GOT3 (cell line): ENCODE results near the gene HEATR5B.
A peak's percentile ranks its signal among the peaks of the same experiment; 100 is the strongest.

Experiments used
- DNase-seq: peaks from one replicate; lab custom pipeline; 2025; ENCODE audit warnings: mixed read lengths; lab: John Stamatoyannopoulos, UW

Gene HEATR5B

DNA sequence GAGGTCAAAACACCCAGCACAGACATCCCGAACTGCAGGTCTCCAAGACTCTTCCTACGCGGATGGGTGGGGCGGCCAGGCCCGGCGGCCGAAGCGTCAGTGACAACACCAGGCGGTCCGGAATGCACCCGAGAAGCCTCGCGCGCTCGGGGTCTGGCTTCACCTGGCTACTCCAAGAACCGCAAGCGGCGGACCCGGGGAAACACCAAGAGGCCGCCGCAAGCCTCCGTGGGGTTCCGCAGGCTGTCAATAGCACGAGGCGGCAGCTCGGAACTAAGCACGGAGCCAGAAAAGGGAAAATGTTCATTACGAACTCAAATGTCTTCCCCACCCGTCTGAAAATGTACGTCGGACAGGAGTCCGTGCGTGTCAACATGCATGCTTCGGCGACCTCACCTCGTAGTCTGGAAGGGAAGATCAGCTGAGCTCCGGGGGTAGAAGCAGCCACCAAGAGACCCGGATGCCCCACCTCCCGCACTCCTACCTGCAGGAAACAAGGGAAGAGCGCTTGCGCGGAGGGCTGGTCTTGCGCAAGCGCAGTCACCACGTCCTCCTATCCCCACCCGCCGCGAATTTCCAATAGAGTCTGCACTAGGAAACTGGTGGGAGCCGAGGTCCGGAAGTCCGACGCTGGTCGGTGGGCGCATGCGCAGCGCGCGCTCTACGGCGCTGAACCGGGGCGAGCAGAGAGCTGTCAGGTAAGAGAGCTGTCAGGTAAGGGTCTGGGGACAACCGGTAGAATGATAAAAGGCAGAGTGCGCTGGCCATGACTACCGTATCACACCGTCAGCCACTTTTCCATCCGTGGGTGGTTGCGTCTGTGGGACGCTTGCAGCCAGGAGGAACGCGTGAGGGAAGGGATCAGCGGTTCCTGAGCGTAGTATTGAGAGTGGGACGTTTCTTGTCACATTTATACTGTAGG, at the start of gene HEATR5B, which contains the start of gene GPATCH11:
HEATR5B (minus strand) TSS at position 500 of the 922 bp plus-strand sequence. CDS start 958 bp downstream, outside the sequence.
GPATCH11 (plus strand) TSS at position 646 of the 922 bp plus-strand sequence. CDS start 3,864 bp downstream, outside the sequence.
- peak; percentile 70 for DNase-seq

DNA sequence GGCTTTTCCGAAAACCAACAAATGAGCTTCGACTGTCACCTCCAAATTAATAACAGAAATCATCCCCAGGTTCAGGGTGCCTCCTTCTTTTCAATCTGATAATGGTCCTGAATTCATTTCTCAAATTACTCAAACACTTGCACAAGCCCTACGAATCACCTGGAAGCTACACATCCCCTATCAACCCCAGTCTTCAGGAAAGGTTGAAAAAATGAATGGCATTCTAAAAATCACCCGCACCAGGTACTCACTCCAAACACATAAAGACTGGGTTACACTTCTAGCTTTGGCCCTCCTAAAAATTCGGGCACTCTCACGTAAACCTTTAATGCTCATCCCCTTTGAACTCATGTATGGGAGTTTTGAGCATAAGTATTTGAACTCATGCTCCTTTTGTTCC, 48.7 kb upstream of the HEATR5B start:
- DNase-seq: no peak

DNA sequence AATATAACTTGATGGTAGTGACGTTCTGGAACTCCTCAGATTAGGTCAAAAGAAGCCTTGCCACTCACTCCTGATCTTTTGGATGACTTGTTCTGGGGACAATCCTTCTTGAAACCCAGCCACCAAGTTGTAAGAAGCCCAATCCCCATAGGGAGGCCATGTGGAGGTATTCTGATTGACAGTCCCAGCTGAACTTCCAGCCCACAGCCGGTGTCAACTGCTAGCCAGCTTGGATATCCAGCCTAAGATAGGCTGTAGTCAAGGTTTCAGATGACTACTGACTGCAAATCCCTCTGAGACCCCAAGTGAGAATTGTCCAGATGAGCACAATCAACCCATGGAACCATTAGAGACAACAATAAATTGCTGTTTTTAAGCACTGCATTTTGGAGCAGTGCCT, 41.2 kb upstream of the HEATR5B start:
- no peak for DNase-seq

DNA sequence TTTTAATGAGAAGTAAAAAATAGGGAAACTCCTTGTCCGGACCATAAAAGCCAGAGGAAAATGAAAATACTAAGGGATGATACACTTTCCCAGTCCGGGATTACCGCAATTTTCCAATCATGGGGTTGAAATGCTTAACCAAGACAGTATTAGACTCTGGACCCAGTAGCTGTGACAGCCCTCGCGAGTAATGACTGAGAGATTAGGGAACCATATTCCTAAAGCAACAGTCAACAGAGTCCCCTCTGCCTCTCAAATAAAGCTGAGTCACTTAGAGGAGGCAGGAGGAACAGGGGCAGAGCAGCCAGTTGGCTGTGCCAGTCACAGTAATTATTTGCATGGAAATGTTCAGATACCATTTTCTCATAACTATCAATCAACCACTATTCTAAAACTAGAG, 35.0 kb upstream of the HEATR5B start:
- no peak for DNase-seq

DNA sequence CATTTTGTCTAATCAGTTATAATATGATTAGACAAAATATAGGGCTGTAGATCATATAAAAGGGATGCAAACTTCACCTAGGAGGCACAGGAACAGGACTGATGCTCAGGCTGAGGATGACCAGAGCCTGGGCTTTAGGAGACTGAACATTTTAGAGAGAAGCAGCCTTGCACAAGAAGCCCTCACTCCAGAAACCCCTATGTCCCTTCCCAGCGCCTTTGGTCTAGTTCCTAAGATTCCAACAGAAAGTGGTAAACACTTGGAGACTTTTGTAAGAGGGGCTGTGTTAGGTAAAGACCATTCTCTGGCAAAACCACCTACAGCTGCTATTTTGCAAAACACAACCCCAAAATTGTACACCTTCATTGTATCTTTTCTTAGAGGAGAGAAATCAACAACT, 33.4 kb upstream of the HEATR5B start:
- DNase-seq: no peak

DNA sequence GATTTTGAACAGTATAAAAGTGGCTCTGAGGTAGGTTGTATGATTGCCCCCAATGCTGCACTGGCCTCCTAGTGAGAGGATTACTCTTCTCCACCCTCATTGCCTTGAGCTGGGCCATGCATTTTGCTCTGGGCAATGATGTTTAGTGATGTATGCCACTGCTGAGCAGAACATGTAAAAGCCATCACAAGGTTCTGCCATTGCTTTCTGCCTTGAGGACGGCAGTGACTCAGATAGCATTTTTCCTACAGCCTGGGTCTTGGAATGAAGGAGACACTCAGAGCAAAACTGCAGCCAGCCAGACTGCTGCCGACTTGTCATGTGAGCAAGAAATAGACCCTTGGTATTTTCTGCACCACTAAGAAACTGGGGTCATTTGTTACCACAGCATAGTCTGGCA, 27.8 kb upstream of the HEATR5B start:
- DNase-seq: no peak

DNA sequence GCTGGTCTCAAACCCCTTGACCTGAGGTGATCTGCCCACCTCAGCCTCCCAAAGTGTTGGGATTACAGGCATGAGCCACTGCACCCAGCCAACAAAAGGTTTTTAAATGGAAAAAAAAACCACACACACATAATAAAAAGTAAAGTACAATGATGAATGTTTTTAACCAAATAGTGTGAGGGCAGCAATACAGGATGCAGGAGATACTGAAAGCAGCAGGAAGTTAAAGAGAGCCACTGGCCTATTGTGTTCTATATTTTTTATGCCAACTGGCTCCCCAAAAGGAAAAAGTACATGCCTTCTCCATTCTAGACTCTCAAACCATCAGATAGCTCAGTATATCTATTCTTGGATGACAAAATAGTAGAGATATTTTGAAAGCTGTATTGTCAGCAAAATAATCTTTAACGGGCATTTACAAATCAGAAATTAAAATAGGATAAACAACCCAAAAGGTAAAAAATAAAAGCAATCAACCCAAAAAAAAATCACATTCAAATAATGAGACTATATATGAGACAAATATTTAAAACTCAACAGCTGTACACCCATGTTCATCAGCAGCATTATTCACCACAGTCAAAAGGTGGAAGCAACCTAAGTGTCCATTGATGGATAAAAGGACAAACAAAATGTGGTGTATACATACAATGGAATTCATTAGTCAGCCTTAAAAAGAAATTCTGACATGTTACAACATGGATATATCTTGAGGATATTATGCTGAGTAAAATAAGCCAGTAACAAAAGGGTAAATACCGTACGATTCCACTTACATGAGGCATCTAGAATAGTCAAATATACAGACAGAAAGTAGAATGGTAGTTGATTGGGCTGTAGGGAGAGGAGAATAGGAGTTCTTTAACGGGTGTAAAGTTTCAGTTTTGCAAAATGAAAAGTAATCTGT, 26.4 kb upstream of the HEATR5B start:
- no peak for DNase-seq

DNA sequence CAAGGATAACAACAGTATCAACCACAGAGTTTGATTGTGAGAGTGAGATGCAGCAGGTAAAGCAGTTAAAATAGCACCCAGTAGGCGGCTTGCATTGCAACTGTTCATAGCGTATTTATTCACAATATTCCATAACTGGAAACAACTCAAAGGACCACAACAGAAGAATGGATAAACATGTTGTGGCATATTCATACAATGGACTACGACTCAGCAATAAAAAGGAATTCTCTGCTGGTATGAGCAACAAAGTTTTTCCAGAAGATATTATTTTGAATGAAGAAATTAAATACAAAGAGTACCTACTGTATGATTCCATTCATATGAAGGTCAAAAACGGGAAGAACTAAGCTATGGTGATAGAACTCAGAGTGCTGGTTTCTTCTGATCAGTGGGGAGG, 25.4 kb upstream of the HEATR5B start:
- DNase-seq: no peak

DNA sequence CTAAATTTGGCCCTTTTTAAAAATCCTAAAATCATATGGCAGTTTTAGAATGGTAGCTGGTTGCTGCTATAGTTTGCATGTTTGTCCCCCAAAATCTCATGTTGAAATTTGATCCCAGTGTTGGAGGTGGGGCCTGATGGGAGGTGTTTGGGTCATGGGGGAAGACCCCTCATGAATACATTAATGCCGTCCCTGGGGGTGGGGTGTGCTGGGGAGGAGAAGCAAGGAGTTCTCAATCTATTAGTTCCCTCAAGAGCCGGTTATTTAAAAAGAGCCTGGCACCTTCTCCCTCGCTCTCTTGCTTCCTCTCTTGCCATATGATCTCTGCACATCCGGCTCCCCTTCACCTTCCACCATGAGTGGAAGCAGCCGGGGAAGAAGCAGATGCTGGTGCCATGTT, 21.0 kb upstream of the HEATR5B start:
- no peak for DNase-seq

DNA sequence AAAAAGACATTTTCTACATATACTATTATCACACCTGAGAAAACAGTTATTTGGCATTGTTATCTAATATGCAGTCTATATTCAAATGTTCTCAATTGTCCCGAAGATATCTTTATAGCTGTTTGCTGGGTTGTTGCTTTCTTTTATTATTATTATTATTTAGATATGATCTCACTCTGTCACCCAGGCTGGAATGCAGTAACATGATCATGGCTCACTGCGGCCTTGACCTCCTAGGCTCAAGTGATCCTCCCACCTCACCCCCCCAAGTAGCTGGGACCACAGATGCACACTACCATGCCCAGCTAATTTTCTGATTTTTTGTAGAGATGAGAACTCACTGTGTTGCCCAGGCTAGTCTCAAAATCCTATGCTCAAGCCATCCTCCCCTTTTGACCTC, 20.0 kb upstream of the HEATR5B start:
- DNase-seq: no peak

DNA sequence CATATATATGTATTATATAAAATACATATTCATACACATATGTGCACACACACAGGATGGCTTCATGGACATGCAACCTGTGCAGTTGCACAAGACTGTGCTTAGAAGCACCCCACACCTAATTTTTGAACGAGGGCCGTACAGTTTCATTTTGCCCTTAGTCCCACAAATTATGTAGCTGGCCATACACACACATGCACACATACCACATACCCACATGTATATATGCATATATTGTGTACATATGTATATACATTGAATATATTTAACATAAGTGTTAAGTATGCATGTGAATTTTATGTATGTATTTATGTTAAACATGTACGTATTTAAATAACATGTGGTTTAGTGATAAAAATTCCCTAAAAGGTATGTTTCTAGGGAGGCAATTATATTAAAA, 18.4 kb upstream of the HEATR5B start:
- DNase-seq: no peak

DNA sequence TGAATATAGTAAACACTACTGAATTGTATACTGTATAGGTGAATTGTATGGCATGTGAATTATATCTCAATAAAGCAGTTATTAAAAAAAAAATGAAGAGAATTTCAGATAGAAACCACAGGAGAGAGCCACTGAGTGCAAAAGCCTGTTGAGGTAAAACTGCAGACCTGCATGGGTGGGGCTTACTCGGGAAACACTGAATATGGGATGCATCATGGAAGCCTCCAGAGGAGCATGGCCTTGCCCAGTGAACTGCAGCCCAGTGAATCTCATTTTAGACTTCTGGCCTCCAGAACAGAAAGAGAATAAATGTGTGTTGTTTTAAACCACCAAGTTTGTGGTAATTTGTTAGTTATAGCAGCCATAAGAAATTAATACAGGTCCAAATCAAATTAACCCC, 15.9 kb upstream of the HEATR5B start:
- DNase-seq: no peak

DNA sequence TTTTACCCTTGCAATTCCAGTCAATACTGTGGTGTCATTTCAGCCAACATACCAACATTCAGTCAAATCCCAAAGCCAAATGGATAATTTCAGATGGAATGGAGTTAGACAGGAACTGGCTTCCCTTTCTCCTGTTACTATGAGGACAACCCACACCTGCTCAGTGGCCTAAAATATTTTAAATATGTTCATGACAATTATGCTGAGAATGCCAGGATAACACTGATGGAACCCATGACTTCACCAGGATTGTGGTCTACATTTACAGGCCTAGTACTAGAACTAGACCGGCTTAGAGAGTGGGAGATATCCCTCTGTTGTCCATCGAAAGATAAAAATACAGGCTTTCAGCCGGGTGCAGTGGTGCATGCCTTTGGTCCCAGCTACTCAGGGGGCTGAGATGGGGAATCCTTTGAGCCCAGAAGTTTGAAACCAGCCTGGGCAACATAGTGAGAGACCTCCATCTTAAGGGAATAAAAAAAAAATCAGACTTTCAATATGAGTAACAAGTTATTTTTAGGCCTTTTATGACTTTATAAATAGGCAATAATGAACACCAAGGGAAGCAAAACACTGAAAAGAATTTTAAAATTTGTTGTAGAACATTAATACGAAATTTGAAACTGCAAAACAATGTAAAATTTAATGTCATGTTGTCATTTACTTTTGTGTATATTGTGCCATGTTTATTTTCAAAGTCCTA, 14.4 kb upstream of the HEATR5B start:
- no peak for DNase-seq

DNA sequence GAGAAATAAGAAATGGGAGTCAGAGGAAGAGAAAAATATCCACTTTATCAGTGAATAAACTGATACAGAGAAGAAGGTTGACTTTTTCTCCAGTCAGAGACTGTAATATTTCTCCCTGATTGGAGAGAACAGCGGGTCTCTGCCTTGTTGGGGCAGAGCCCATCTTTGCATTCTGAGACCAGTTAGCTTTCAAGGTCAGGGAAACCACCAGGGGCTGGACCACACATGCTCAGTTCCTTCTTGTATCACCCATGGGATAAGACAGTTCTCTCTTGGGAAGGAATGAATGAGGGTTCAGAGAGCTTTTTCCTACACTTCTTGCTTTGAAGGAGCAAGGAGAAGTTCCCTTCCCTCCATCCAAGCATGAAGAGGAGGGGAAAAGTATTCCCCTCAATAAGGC, 12.4 kb upstream of the HEATR5B start:
- DNase-seq: no peak

DNA sequence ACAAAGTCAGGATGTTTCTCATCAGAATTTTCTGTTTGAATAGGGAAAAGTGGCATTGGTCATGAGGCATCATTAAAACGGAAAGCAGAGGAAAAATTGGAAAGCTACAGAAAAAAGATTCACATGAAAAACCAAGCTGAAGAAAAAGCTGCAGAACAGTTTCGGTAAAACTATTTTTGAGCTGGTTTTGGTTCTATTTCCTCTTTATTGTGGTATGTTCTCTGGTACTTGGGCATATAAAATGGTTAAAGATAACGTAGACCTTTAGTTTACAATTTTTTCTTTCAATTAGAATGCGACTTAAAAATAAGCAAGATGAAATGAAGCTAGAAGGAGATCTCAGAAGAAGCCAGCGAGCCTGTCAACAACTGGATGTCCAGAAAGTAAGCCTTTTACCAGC, 7.7 kb upstream of the HEATR5B start:
- no peak for DNase-seq

DNA sequence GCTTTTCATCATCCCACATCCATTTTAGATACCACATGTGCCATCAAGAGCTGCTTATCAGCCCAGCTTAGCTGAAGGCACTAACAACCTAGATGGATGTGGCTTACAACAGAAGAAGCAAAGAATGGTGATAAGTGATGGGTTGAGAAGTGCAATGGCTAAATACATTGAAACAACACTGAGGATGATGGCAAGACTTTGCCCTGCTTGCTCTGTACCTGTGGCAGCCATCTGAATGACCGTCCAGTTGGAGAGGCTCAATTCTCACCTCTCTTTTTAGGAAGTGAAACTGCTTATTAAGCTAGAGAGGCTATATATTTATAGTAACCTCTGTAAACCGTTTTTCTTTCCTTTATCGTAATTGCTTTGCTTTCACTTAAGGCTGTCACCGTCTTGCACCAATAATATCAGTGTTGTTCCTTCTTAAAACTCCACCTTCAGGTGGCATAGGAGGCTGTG, 5.9 kb upstream of the HEATR5B start:
- no peak for DNase-seq

DNA sequence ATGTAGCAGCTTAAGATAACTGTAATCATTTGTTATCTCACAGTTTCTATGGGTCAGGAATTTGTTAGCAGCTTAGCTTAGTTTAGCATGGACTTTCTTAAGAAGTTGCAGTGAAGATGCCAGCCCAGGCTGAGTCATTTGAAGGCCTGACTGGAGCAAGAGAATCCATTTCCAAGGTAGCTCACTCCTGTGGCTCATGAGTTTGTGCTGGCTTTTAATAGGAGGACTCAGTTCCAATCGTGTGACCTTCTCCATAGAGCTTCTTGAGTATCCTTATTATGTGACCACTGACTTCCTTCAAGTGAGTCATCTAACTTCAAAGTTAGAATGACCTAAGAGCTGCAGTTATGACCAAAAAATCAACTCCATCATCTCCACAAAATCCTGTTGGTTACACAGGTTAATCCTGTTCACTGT, 1.6 kb upstream of the HEATR5B start:
- no peak for DNase-seq

DNA sequence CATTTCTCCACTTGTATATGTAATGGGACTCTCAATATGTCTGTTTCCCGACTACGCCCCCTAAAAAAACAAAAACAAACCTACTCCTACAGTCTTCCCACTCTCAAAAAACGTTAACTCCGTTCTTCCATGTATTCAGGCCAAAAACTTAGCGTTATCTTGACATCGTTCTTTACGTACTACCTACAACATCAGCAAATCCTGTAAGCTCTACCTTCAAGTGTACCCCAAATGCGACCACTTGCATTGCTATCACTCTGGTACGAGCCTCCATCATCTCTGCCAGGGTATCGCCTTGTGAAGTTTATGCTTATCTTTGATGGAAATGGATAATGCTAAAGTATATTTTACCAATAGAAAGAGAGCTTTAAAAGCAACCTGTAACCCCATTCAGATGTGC, 625 bp upstream of the HEATR5B start:
- DNase-seq: no peak

DNA sequence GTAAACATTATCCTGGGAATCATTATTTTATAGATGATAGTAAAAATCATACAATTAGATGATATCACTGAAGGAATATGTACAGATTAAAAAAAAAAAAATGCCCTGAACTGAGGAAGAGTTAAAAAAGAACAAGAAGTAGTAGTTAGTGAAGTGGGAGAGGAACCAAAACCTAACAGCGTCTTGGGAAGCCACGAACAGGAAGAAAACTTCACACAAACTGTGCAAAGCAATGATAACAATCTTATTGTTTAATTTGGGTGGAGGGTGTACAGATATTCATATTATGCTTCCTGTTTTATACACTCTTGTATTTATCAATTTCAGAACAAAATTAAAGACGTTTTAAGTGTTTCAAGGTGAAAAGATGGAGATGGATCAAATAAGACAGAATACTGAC, 3.5 kb downstream of the HEATR5B start:
- no peak for DNase-seq

DNA sequence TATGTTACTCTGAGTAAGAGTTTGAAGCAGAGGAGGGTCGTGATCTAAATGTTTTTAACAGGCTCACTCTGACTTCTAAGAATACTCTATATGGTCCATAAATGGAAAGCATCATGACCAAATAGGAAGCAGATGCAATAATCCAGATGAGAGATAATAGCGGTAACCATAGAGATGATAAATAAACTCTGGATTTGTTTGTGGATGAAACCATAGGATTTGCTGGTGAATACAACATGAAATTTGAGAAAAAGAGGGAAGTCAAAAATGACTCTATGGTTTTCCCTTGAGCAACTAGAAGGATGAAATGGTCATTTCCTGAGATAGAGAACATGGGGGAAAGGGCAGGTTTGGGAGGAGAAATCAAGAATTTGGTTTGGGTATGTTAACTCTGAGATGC, 3.9 kb downstream of the HEATR5B start:
- no peak for DNase-seq

DNA sequence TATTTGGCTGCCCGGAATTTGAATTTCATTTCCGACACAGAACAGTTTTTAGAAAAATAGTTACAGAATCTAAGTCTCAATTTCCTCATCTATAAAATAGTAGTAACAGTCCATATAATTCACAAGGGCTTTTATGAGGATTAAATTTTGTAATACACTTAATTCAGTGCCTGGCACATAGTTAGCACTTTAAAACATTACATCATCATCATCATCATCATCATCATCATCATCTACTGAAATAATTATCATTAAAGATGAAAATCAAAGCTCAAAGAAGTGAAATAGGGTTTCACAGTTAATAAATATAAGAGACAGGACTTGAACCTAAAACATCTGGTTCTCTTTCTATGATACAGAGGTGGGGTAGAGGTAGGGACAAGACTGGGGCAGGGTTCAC, 13.2 kb downstream of the HEATR5B start:
- no peak for DNase-seq

DNA sequence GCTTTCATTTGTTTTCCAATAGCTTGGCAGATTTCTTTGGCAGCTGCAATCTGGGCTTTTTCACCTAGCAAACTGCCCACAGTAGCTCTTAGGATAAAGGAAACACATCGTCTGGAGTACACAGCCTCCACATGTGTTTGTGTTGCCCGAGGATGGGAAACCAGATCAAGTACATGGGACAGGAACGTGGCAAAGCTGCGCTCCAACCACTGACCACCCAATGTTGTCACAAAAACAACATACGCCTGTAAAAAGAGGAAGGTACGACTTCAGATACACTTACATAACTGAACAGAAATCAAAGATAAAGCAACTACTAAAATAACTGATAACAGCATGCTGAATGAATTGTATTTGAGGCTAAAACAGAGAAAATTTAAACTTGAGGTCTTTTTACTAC, 15.5 kb downstream of the HEATR5B start:
- DNase-seq: no peak
